ENCODE measurements around the gene NUDT2. TPM values are rescaled to one million over a fixed set of nuclear protein-coding genes. Genes with fewer than 3 reads are reported as not detected.
"Not testable (repeated sequence)": the region's sequence is repeated elsewhere in the genome, so short reads cannot be mapped to it uniquely, and the experiment has no call there.

Gene NUDT2
- total RNA-seq, 1 experiment from 2014 or later = 17.8 TPM

DNA sequence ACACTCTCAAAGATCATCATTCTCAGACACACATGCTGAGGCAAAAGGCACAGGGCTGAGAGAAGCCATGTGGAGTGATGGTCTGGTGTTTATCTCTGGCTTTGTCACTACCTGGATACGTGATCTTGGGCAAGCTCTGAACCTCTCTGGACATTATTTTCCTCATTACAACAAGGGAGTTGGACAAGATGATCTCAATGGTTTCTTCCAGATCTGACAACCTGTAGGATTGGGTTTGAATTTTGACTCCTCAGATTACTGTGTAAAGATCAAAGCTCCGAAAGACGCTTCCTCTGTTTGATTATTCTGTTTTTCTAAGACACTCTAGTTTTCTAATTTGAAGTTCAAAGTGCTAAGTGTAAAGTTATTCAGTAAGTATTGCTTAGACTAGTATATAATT, 20.0 kb downstream of the NUDT2 start:
- Mint-ChIP-seq H3K27ac (no peak overlapping the region), H3K9me3 (no peaks in the 10 kb centered on the region), H3K36me3 (peaks cover 3% of the 10 kb centered on the region; the same call in 1 of the 2 replicates), H3K27me3 (ENCODE audit: low read depth) (no peaks in the 10 kb centered on the region), H3K4me3 (no peak overlapping the region), H3K4me1 (peaks cover 7% of the 10 kb centered on the region; the same call in 1 of the 2 replicates)
- DNase-seq (ENCODE audit: low spot score) (no peak), ATAC-seq (no peak)
- no peak for TF ChIP-seq ESRRA (CRISPR knock-in tag; IDR thresholded peaks at IDR 0.05; ENCODE audit: borderline replicate concordance)
- POLR2A ChIA-PET = no interaction called here
- CTCF ChIA-PET = interaction anchor here (0.8 to 1.2 kb wide), 2 partner anchors 17 to 30 kb away, joined by 3 read pairs; no protein-coding TSS in a partner anchor

DNA sequence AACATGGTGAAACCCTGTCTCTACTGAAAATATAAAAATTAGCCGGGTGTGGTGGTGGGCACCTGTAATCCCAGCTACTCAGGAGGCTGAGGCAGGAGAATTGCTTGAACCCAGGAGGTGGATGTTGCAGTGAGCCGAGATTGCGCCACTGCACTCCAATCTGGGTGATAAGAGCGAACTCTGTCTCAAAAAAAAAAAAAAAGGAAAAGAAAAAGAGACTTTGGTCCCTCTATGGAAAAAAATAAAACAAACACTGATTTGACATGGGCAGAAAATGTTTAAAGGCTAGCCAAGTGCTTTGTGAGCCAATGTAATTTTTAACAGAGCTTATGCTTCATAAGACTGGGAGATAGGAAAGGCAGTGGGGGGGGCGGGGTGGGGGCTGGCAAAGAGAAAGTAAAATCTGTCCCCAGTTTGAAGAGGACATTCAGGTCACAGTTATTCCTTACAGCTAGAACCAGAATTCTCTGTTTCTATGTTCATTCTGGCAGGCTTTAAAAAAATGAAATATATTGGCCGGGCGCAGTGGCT, 22.8 kb downstream of the NUDT2 start:
- H3K36me3 Mint-ChIP-seq; H3K27me3 Mint-ChIP-seq (ENCODE audit: low read depth); CTCF ChIA-PET; DNase-seq (ENCODE audit: low spot score); POLR2A ChIA-PET; H3K4me1 Mint-ChIP-seq; H3K27ac Mint-ChIP-seq; H3K4me3 Mint-ChIP-seq; ATAC-seq: not testable (repeated sequence)
- H3K9me3 Mint-ChIP-seq = peaks cover 17% of the 10 kb centered on the region

DNA sequence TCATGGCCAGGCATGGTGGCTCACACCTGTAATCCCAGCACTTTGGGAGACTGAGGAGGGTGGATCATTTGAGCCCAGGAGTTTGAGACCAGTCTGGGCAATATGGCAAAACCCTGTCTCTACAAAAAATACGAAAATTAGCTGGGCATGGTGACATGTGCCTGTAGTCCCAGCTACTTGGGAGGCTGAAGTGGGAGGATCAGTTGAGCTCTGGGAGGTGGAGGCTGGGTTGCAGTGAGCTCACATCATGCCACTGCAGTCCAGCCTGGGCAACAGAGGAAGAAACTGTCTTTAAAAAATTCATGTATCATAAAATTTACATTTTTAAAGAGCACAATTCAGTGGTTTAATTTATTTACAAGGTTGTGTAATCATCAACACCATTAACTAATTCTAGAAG, 23.6 kb downstream of the NUDT2 start:
- H3K36me3 Mint-ChIP-seq, POLR2A ChIA-PET: not testable (repeated sequence)

DNA sequence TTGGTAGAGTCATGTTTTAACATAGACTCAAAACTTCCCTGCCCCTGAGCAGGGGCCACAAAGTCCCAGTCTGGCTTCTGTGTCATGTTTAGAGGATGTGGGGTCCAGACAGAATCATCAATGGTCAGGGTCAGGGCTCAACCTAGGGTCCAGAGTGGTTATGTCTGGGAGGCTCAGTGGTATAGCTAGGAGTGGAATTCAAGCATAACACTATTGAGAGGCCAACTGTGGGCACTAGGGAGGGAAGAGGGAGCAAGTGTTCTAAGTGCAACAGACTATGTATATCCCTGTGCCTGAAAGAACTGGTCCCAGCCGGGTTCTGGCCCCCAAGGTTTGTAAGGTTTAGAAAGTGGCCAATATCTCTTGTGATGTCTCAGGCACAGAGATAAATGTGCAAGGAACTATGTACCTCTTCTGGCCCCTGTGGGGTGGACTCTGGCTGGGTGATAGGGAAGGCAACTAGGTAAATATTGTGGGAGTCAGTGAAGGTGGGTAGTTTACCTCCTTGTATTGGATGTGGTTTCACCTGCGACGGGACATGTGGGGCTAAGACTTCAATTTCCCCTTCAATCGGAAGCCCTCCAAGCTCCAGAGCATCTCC, 33.3 kb downstream of the NUDT2 start:
- no peak overlapping the region for H3K4me3 Mint-ChIP-seq
- peaks cover 12% of the 10 kb centered on the region for H3K36me3 Mint-ChIP-seq
- H3K27me3 Mint-ChIP-seq (ENCODE audit: low read depth) = no peaks in the 10 kb centered on the region
- ChIA-PET CTCF (interaction anchor here (1.7 to 2.1 kb wide), 3 partner anchors 10 to 16 kb away, joined by 6 to 13 read pairs (median 12); no protein-coding TSS in a partner anchor), POLR2A (no interaction called here)
- H3K9me3 Mint-ChIP-seq = peaks cover 14% of the 10 kb centered on the region
- ATAC-seq = no peak
- no peak for DNase-seq (ENCODE audit: low spot score)
- H3K27ac Mint-ChIP-seq = no peak overlapping the region
- peaks cover 27% of the 10 kb centered on the region for H3K4me1 Mint-ChIP-seq
- TF ChIP-seq, protein P1, sequence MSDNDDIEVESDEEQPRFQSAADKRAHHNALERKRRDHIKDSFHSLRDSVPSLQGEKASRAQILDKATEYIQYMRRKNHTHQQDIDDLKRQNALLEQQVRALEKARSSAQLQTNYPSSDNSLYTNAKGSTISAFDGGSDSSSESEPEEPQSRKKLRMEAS (CRISPR knock-in tag; IDR thresholded peaks at IDR 0.05) = no peak
- TF ChIP-seq, protein P2, sequence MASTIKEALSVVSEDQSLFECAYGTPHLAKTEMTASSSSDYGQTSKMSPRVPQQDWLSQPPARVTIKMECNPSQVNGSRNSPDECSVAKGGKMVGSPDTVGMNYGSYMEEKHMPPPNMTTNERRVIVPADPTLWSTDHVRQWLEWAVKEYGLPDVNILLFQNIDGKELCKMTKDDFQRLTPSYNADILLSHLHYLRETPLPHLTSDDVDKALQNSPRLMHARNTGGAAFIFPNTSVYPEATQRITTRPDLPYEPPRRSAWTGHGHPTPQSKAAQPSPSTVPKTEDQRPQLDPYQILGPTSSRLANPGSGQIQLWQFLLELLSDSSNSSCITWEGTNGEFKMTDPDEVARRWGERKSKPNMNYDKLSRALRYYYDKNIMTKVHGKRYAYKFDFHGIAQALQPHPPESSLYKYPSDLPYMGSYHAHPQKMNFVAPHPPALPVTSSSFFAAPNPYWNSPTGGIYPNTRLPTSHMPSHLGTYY (CRISPR knock-in tag; IDR thresholded peaks at IDR 0.05) = no peak
- TF ChIP-seq, protein P3, sequence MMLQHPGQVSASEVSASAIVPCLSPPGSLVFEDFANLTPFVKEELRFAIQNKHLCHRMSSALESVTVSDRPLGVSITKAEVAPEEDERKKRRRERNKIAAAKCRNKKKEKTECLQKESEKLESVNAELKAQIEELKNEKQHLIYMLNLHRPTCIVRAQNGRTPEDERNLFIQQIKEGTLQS (CRISPR knock-in tag; conservative IDR thresholded peaks at IDR 0.05) = no peak
- TF ChIP-seq, protein P4, sequence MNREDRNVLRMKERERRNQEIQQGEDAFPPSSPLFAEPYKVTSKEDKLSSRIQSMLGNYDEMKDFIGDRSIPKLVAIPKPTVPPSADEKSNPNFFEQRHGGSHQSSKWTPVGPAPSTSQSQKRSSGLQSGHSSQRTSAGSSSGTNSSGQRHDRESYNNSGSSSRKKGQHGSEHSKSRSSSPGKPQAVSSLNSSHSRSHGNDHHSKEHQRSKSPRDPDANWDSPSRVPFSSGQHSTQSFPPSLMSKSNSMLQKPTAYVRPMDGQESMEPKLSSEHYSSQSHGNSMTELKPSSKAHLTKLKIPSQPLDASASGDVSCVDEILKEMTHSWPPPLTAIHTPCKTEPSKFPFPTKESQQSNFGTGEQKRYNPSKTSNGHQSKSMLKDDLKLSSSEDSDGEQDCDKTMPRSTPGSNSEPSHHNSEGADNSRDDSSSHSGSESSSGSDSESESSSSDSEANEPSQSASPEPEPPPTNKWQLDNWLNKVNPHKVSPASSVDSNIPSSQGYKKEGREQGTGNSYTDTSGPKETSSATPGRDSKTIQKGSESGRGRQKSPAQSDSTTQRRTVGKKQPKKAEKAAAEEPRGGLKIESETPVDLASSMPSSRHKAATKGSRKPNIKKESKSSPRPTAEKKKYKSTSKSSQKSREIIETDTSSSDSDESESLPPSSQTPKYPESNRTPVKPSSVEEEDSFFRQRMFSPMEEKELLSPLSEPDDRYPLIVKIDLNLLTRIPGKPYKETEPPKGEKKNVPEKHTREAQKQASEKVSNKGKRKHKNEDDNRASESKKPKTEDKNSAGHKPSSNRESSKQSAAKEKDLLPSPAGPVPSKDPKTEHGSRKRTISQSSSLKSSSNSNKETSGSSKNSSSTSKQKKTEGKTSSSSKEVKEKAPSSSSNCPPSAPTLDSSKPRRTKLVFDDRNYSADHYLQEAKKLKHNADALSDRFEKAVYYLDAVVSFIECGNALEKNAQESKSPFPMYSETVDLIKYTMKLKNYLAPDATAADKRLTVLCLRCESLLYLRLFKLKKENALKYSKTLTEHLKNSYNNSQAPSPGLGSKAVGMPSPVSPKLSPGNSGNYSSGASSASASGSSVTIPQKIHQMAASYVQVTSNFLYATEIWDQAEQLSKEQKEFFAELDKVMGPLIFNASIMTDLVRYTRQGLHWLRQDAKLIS (CRISPR knock-in tag; IDR thresholded peaks at IDR 0.05; ENCODE audit: borderline replicate concordance) = no peak
- TF ChIP-seq CREM (CRISPR knock-in tag; IDR thresholded peaks at IDR 0.05) (no peak), NFE2L1 (CRISPR knock-in tag; IDR thresholded peaks at IDR 0.05) (no peak), TEAD4 (CRISPR knock-in tag; IDR thresholded peaks at IDR 0.05) (no peak), ZNF416 (CRISPR knock-in tag; IDR thresholded peaks at IDR 0.05) (no peak), MXD4 (CRISPR knock-in tag; IDR thresholded peaks at IDR 0.05; ENCODE audit: borderline replicate concordance) (no peak), ESRRA (CRISPR knock-in tag; IDR thresholded peaks at IDR 0.05; ENCODE audit: borderline replicate concordance) (no peak)
- TF ChIP-seq, protein P5, sequence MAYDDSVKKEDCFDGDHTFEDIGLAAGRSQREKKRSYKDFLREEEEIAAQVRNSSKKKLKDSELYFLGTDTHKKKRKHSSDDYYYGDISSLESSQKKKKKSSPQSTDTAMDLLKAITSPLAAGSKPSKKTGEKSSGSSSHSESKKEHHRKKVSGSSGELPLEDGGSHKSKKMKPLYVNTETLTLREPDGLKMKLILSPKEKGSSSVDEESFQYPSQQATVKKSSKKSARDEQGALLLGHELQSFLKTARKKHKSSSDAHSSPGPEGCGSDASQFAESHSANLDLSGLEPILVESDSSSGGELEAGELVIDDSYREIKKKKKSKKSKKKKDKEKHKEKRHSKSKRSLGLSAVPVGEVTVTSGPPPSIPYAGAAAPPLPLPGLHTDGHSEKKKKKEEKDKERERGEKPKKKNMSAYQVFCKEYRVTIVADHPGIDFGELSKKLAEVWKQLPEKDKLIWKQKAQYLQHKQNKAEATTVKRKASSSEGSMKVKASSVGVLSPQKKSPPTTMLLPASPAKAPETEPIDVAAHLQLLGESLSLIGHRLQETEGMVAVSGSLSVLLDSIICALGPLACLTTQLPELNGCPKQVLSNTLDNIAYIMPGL (CRISPR knock-in tag; IDR thresholded peaks at IDR 0.05) = no peak
- TF ChIP-seq, protein P6, sequence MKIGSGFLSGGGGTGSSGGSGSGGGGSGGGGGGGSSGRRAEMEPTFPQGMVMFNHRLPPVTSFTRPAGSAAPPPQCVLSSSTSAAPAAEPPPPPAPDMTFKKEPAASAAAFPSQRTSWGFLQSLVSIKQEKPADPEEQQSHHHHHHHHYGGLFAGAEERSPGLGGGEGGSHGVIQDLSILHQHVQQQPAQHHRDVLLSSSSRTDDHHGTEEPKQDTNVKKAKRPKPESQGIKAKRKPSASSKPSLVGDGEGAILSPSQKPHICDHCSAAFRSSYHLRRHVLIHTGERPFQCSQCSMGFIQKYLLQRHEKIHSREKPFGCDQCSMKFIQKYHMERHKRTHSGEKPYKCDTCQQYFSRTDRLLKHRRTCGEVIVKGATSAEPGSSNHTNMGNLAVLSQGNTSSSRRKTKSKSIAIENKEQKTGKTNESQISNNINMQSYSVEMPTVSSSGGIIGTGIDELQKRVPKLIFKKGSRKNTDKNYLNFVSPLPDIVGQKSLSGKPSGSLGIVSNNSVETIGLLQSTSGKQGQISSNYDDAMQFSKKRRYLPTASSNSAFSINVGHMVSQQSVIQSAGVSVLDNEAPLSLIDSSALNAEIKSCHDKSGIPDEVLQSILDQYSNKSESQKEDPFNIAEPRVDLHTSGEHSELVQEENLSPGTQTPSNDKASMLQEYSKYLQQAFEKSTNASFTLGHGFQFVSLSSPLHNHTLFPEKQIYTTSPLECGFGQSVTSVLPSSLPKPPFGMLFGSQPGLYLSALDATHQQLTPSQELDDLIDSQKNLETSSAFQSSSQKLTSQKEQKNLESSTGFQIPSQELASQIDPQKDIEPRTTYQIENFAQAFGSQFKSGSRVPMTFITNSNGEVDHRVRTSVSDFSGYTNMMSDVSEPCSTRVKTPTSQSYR (CRISPR knock-in tag; IDR thresholded peaks at IDR 0.05) = no peak
- TF ChIP-seq, protein P7, sequence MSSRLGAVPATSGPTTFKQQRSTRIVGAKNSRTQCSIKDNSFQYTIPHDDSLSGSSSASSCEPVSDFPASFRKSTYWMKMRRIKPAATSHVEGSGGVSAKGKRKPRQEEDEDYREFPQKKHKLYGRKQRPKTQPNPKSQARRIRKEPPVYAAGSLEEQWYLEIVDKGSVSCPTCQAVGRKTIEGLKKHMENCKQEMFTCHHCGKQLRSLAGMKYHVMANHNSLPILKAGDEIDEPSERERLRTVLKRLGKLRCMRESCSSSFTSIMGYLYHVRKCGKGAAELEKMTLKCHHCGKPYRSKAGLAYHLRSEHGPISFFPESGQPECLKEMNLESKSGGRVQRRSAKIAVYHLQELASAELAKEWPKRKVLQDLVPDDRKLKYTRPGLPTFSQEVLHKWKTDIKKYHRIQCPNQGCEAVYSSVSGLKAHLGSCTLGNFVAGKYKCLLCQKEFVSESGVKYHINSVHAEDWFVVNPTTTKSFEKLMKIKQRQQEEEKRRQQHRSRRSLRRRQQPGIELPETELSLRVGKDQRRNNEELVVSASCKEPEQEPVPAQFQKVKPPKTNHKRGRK (CRISPR knock-in tag; IDR thresholded peaks at IDR 0.05; ENCODE audit: borderline replicate concordance) = no peak

More for the DNA sequence above, 23.6 kb downstream of the NUDT2 start:
- H3K4me1 Mint-ChIP-seq; CTCF ChIA-PET; DNase-seq (ENCODE audit: low spot score); H3K27me3 Mint-ChIP-seq (ENCODE audit: low read depth); ATAC-seq; H3K4me3 Mint-ChIP-seq; H3K27ac Mint-ChIP-seq: not testable (repeated sequence)
- peaks cover 24% of the 10 kb centered on the region for H3K9me3 Mint-ChIP-seq

Data from WTC11 (cell line).